A549 treated with AZD9567 at 1 μM for 4 hours (cell line): Measurements from ENCODE around the gene SPDYE18. TPM values are rescaled to one million over a fixed set of nuclear protein-coding genes. Genes with fewer than 3 reads are reported as not detected.

ENCODE experiments used
- total RNA-seq: library from RNA; stranded (reverse); fragments of 200-300 nt; extraction: Qiagen RNA extraction; gene quantifications from 5 replicates; pipeline ENCODE4 v1.2.3, GENCODE V29; 2022; ENCODE audit not compliant: insufficient read depth

The SPDYE18 gene, protein sequence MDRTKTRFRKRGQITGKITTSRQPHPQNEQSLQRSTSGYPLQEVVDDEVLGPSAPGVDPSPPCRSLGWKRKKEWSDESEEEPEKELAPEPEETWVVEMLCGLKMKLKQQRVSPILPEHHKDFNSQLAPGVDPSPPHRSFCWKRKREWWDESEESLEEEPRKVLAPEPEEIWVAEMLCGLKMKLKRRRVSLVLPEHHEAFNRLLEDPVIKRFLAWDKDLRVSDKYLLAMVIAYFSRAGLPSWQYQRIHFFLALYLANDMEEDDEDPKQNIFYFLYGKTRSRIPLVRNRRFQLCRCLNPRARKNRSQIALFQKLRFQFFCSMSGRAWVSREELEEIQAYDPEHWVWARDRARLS
- total RNA-seq: 0.16 to 0.22 TPM in 2 of 5 replicates, not detected in the others

DNA sequence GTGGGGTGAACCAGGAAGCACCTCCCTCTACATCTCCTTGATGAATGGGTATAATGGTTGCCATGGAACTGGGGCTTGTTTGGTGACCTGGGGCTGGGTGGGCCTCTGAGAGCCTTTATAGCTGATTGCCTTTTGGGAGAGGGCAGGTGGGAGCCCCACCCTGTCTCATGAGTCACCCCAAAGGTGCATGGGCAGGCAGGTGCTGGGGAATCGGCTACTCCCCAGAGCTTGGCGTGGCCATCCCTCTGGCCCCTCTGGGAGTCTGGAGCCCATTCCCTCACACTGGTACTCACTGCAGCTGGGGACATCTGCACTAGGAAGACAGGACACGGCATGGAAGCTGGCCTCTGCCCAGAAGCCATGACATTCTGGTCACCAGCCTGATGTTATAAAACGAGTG lies at the start of gene SPDYE18:
SPDYE18 (minus strand) TSS at position 2 of the 400 bp plus-strand sequence. CDS start 2,046 bp downstream, outside the sequence.

DNA sequence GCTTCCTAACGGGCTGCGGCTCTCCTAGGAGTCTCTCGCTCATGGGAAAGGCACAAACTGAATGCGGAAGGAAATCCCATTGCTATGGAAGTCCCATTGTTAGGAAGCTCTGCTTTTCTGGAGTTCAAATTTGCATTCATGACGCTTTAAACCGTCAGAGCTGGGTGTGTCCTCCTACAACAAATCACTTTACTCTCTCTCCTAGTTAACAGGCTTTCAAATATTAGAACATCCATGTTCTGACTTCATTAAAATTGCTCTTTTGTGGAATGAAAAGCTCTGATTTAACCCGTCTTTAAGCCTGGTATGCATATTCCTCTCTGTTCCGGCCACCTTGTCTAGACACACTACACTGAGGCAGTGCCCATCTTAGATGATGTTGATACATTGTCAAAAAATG lies 30.1 kb downstream of the SPDYE18 start, which contains the start of gene SPDYE17:
SPDYE17 (minus strand) TSS at position 101 of the 400 bp plus-strand sequence. CDS start 1,791 bp downstream, outside the sequence.

Other genes starting within 250 kb of the SPDYE18 start
- not detected in 5 replicates for gene SPDYE17, start 30.2 kb downstream of the SPDYE18 start, total RNA-seq
- gene CCDC146, start 60.1 kb upstream of the SPDYE18 start, total RNA-seq: 0.40 to 9.8 TPM (median 0.63 TPM) in 5 replicates
- gene FGL2, start 137.3 kb upstream of the SPDYE18 start, total RNA-seq: not detected in 5 replicates